ENCODE data around the gene TFDP2.
A peak's percentile ranks its signal among the peaks of the same experiment; 100 is the strongest.

The TFDP2 gene

GRCh38 chr3:142000325-142000870 lies 148.9 kb downstream of the TFDP2 start:
- DNase-seq, result no peak

GRCh38 chr3:141998669-141999290 lies 150.6 kb downstream of the TFDP2 start:
- no CpG with 5 or more reads among the region's 4 CpGs for WGBS
- no peak overlapping the region for H3K4ac ChIP-seq (ENCODE audit: low read depth in 1 of 2, low read length in 2 of 2)
- H2AFZ ChIP-seq (ENCODE audit: low read depth, low read length), result no peak overlapping the region

More at GRCh38 chr3:142000325-142000870, 148.9 kb downstream of the TFDP2 start:
- H2BK5ac ChIP-seq (ENCODE audit: low read depth, low read length, poor library complexity, severe bottlenecking), result no peak overlapping the region
- H2BK120ac ChIP-seq (ENCODE audit: low read depth, low read length), result no peak overlapping the region
- H3K4ac ChIP-seq (ENCODE audit: low read depth in 1 of 2, low read length in 2 of 2), result no peak overlapping the region
- H3K18ac ChIP-seq (ENCODE audit: low read depth in 1 of 2, low read length in 2 of 2), result no peak overlapping the region
- no peak overlapping the region for H2BK15ac ChIP-seq (ENCODE audit: low read depth, poor library complexity, severe bottlenecking)
- no peak overlapping the region for H3K14ac ChIP-seq (ENCODE audit: low read length in 2 of 2)
- H3K4me3 ChIP-seq (ENCODE audit: insufficient read depth in 1 of 2, low read depth in 1 of 2, low read length in 2 of 2), result no peak overlapping the region
- no peaks in the 10 kb centered on the region for H3K9me3 ChIP-seq (ENCODE audit: control insufficient read depth, low read length)
- WGBS, result 94% methylated on average over 2 of the region's 2 CpGs
- peaks cover 18% of the 10 kb centered on the region for H3K79me1 ChIP-seq (replicated peaks; ENCODE audit: low read length, poor library complexity, severe bottlenecking)
- H2AK5ac ChIP-seq (ENCODE audit: low read length, severe bottlenecking), result no peak overlapping the region
- H4K8ac ChIP-seq (ENCODE audit: low read length), result no peak overlapping the region
- no peaks in the 10 kb centered on the region for H3K27me3 ChIP-seq (ENCODE audit: control insufficient read depth in 1 of 2, insufficient read depth in 1 of 2, low read length in 2 of 2)
- peaks cover 0 to 6% of the 10 kb centered on the region in 2 experiments for H3K36me3 ChIP-seq (ENCODE audit: control insufficient read depth in 1 of 2, insufficient read depth in 2 of 2, low read depth in 1 of 2, low read length in 2 of 2)
- no peak overlapping the region for H3K27ac ChIP-seq (ENCODE audit: low read length, poor library complexity, severe bottlenecking)
- H3K9ac ChIP-seq (ENCODE audit: low read length), result no peak overlapping the region
- H2BK12ac ChIP-seq (ENCODE audit: low read length in 2 of 2), result no peak overlapping the region
- H3K4me2 ChIP-seq (ENCODE audit: low read length, poor library complexity, severe bottlenecking), result no peak overlapping the region
- no peak overlapping the region for H3K23ac ChIP-seq (ENCODE audit: low read length in 2 of 2)
- H2AFZ ChIP-seq (ENCODE audit: low read depth, low read length), result no peak overlapping the region
- peaks cover 9% of the 10 kb centered on the region for H3K4me1 ChIP-seq (ENCODE audit: control insufficient read depth, insufficient read depth, low read depth, low read length)
- no peak overlapping the region for H4K91ac ChIP-seq (ENCODE audit: low read length)

GRCh38 chr3:141996437-141996836 lies 152.9 kb downstream of the TFDP2 start:
- DNase-seq, result no peak
- H3K4me2 ChIP-seq (ENCODE audit: low read length, poor library complexity, severe bottlenecking), result no peak overlapping the region
- H3K4me3 ChIP-seq (ENCODE audit: insufficient read depth in 1 of 2, low read depth in 1 of 2, low read length in 2 of 2), result no peak overlapping the region
- H2AK5ac ChIP-seq (ENCODE audit: low read length, severe bottlenecking), result no peak overlapping the region
- no peak overlapping the region for H2BK12ac ChIP-seq (ENCODE audit: low read length in 2 of 2)
- H2BK5ac ChIP-seq (ENCODE audit: low read depth, low read length, poor library complexity, severe bottlenecking), result no peak overlapping the region
- H3K18ac ChIP-seq (ENCODE audit: low read depth in 1 of 2, low read length in 2 of 2), result no peak overlapping the region
- H4K8ac ChIP-seq (ENCODE audit: low read length), result no peak overlapping the region
- peak overlapping the region; percentile 84 for H3K27ac ChIP-seq (ENCODE audit: low read length, poor library complexity, severe bottlenecking)
- no peak overlapping the region for H2BK15ac ChIP-seq (ENCODE audit: low read depth, poor library complexity, severe bottlenecking)
- H3K36me3 ChIP-seq (ENCODE audit: control insufficient read depth in 1 of 2, insufficient read depth in 2 of 2, low read depth in 1 of 2, low read length in 2 of 2), result peaks cover 0 to 9% of the 10 kb centered on the region in 2 experiments
- H2AFZ ChIP-seq (ENCODE audit: low read depth, low read length), result no peak overlapping the region
- H3K9ac ChIP-seq (ENCODE audit: low read length), result no peak overlapping the region
- no peak overlapping the region for H3K23ac ChIP-seq (ENCODE audit: low read length in 2 of 2)
- no peak overlapping the region for H2BK120ac ChIP-seq (ENCODE audit: low read depth, low read length)
- H3K79me1 ChIP-seq (replicated peaks; ENCODE audit: low read length, poor library complexity, severe bottlenecking), result peaks cover 14% of the 10 kb centered on the region
- no peaks in the 10 kb centered on the region for H3K27me3 ChIP-seq (ENCODE audit: control insufficient read depth in 1 of 2, insufficient read depth in 1 of 2, low read length in 2 of 2)
- no peak overlapping the region for H3K4ac ChIP-seq (ENCODE audit: low read depth in 1 of 2, low read length in 2 of 2)
- H3K4me1 ChIP-seq (ENCODE audit: control insufficient read depth, insufficient read depth, low read depth, low read length), result peaks cover 9% of the 10 kb centered on the region
- H4K91ac ChIP-seq (ENCODE audit: low read length), result no peak overlapping the region
- H3K9me3 ChIP-seq (ENCODE audit: control insufficient read depth, low read length), result no peaks in the 10 kb centered on the region
- H3K14ac ChIP-seq (ENCODE audit: low read length in 2 of 2), result no peak overlapping the region

More at GRCh38 chr3:141998669-141999290, 150.6 kb downstream of the TFDP2 start:
- no peak overlapping the region for H2BK5ac ChIP-seq (ENCODE audit: low read depth, low read length, poor library complexity, severe bottlenecking)
- no peaks in the 10 kb centered on the region for H3K27me3 ChIP-seq (ENCODE audit: control insufficient read depth in 1 of 2, insufficient read depth in 1 of 2, low read length in 2 of 2)
- peak; percentile 17 for DNase-seq
- H2BK120ac ChIP-seq (ENCODE audit: low read depth, low read length), result no peak overlapping the region
- H2AK5ac ChIP-seq (ENCODE audit: low read length, severe bottlenecking), result peak overlapping the region; percentile 70
- no peak overlapping the region for H3K4me3 ChIP-seq (ENCODE audit: insufficient read depth in 1 of 2, low read depth in 1 of 2, low read length in 2 of 2)
- no peak overlapping the region for H3K18ac ChIP-seq (ENCODE audit: low read depth in 1 of 2, low read length in 2 of 2)
- H4K91ac ChIP-seq (ENCODE audit: low read length), result no peak overlapping the region
- no peak overlapping the region for H3K23ac ChIP-seq (ENCODE audit: low read length in 2 of 2)
- H3K4me2 ChIP-seq (ENCODE audit: low read length, poor library complexity, severe bottlenecking), result no peak overlapping the region
- no peak overlapping the region for H3K9ac ChIP-seq (ENCODE audit: low read length)
- H4K8ac ChIP-seq (ENCODE audit: low read length), result no peak overlapping the region
- H3K79me1 ChIP-seq (replicated peaks; ENCODE audit: low read length, poor library complexity, severe bottlenecking), result peaks cover 18% of the 10 kb centered on the region
- no peak overlapping the region for H3K27ac ChIP-seq (ENCODE audit: low read length, poor library complexity, severe bottlenecking)
- H3K9me3 ChIP-seq (ENCODE audit: control insufficient read depth, low read length), result no peaks in the 10 kb centered on the region
- H3K36me3 ChIP-seq (ENCODE audit: control insufficient read depth in 1 of 2, insufficient read depth in 2 of 2, low read depth in 1 of 2, low read length in 2 of 2), result peaks cover 0 to 6% of the 10 kb centered on the region in 2 experiments
- no peak overlapping the region for H2BK15ac ChIP-seq (ENCODE audit: low read depth, poor library complexity, severe bottlenecking)
- no peak overlapping the region for H3K14ac ChIP-seq (ENCODE audit: low read length in 2 of 2)
- peaks cover 9% of the 10 kb centered on the region for H3K4me1 ChIP-seq (ENCODE audit: control insufficient read depth, insufficient read depth, low read depth, low read length)
- H2BK12ac ChIP-seq (ENCODE audit: low read length in 2 of 2), result no peak overlapping the region

GRCh38 chr3:141994856-141995255 lies 154.5 kb downstream of the TFDP2 start:
- no peak for DNase-seq
- Histone ChIP-seq H4K8ac (ENCODE audit: low read length) (no peak overlapping the region), H4K91ac (ENCODE audit: low read length) (no peak overlapping the region)

More at GRCh38 chr3:141994856-141995255, 154.5 kb downstream of the TFDP2 start:
- H3K9ac ChIP-seq (ENCODE audit: low read length), result no peak overlapping the region
- no peaks in the 10 kb centered on the region for H3K27me3 ChIP-seq (ENCODE audit: control insufficient read depth in 1 of 2, insufficient read depth in 1 of 2, low read length in 2 of 2)
- peaks cover 5% of the 10 kb centered on the region for H3K79me1 ChIP-seq (replicated peaks; ENCODE audit: low read length, poor library complexity, severe bottlenecking)
- H2AK5ac ChIP-seq (ENCODE audit: low read length, severe bottlenecking), result no peak overlapping the region
- no peak overlapping the region for H3K4ac ChIP-seq (ENCODE audit: low read depth in 1 of 2, low read length in 2 of 2)
- H3K4me3 ChIP-seq (ENCODE audit: insufficient read depth in 1 of 2, low read depth in 1 of 2, low read length in 2 of 2), result no peak overlapping the region
- no peak overlapping the region for H3K27ac ChIP-seq (ENCODE audit: low read length, poor library complexity, severe bottlenecking)
- H3K9me3 ChIP-seq (ENCODE audit: control insufficient read depth, low read length), result no peaks in the 10 kb centered on the region
- H2BK5ac ChIP-seq (ENCODE audit: low read depth, low read length, poor library complexity, severe bottlenecking), result no peak overlapping the region
- H2AFZ ChIP-seq (ENCODE audit: low read depth, low read length), result no peak overlapping the region
- no peak overlapping the region for H3K14ac ChIP-seq (ENCODE audit: low read length in 2 of 2)
- no peak overlapping the region for H2BK12ac ChIP-seq (ENCODE audit: low read length in 2 of 2)
- H3K18ac ChIP-seq (ENCODE audit: low read depth in 1 of 2, low read length in 2 of 2), result no peak overlapping the region
- peaks cover 5% of the 10 kb centered on the region for H3K4me1 ChIP-seq (ENCODE audit: control insufficient read depth, insufficient read depth, low read depth, low read length)
- no peak overlapping the region for H3K23ac ChIP-seq (ENCODE audit: low read length in 2 of 2)
- no peak overlapping the region for H3K4me2 ChIP-seq (ENCODE audit: low read length, poor library complexity, severe bottlenecking)
- no peak overlapping the region for H2BK15ac ChIP-seq (ENCODE audit: low read depth, poor library complexity, severe bottlenecking)
- no peak overlapping the region for H2BK120ac ChIP-seq (ENCODE audit: low read depth, low read length)
- peaks cover 0 to 4% of the 10 kb centered on the region in 2 experiments for H3K36me3 ChIP-seq (ENCODE audit: control insufficient read depth in 1 of 2, insufficient read depth in 2 of 2, low read depth in 1 of 2, low read length in 2 of 2)
